C4-2B (cell line): ENCODE measurements around the gene ZIC3.

Experiments
- H3K27ac ChIP-seq: fragments of 450-650 bp; 2 replicates; pipeline ENCODE4 v1.5.1; 2017
- ZFX ChIP-seq: fragments of 450-650 bp; IDR thresholded peaks from 2 replicates; pipeline ENCODE4 v1.6.1; 2017
- TF ChIP-seq, protein P1 (sequence below): fragments of 450-650 bp; conservative IDR thresholded peaks from 2 replicates; pipeline ENCODE4 v1.5.1; 2017; ENCODE audit warnings: mild to moderate bottlenecking

Gene ZIC3

DNA sequence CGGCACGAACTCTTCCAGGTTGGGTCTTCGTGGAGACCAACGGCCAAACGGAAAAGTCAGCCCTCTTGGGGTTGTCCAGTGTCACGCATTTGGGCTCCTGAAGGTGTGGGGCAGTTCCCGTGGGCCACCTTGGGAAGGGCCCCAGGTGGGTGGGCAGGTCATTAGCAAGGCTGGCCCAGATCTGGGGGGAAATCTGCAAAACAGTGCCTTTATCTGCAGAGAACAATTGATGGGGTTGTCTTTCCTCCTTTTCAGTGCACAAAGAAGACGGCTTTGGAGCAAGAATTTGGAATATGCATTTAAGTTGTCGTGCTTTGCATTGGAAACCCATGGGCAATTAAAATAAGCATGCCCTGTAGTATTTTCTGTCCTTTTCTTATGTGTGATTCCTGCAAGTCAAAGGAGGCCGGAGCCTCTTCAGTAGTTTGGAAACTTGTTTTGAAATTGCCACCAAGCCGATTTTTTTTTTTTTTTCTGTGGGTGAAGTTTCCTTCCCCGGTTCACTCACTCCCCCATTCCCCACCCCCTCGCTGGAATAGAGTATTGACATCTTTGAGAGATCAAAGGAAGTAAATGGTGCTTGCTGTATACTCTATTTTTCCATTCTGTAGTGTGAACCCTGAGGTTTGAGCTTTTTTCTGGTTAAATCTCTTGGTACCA is 9.8 kb downstream of the ZIC3 start:
- H3K27ac ChIP-seq, result no peak overlapping the region
- TF ChIP-seq, protein P1, sequence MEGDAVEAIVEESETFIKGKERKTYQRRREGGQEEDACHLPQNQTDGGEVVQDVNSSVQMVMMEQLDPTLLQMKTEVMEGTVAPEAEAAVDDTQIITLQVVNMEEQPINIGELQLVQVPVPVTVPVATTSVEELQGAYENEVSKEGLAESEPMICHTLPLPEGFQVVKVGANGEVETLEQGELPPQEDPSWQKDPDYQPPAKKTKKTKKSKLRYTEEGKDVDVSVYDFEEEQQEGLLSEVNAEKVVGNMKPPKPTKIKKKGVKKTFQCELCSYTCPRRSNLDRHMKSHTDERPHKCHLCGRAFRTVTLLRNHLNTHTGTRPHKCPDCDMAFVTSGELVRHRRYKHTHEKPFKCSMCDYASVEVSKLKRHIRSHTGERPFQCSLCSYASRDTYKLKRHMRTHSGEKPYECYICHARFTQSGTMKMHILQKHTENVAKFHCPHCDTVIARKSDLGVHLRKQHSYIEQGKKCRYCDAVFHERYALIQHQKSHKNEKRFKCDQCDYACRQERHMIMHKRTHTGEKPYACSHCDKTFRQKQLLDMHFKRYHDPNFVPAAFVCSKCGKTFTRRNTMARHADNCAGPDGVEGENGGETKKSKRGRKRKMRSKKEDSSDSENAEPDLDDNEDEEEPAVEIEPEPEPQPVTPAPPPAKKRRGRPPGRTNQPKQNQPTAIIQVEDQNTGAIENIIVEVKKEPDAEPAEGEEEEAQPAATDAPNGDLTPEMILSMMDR, result no peak
- TF ChIP-seq ZFX, result no peak

DNA sequence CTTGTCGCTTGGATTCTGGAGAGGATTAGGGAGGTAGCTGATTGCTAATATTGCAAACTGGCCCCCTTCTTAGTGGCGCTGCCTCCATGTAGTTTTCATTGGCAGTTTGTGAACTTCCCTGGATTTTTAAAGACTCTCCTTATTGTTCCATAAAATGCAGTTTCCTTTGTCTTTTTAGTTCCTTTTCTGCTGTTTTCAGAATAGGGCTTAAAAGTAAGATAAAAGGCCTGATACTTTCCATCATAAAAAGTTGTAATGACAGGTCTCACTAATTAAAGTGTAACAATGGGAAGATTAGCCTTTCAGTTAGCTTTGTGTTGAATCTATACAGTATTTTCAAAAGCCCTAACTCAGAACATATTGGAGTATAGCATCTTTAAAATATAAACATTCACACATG is 21.2 kb downstream of the ZIC3 start:
- TF ChIP-seq, protein P1, result no peak
- TF ChIP-seq ZFX, result no peak
- H3K27ac ChIP-seq, result no peak overlapping the region

DNA sequence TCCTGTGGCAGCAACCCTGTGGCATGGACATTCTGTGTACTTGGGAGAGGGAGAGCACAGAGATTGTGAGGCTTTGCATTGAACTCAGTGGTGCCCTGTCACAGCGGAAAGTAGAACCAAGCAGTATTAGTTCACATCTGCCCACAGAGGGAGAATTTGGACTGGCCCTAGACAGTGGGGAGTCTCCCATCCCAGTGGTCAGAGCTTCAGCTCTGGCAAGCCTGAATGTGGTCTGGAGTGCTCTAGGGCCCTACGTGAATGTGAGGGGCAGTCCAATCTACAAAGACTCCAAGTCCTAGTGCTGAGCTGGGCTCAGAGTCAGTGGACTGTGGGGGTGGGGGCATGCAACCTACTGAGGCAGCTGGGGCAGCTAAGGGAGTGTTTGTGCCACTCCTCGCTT is 34.8 kb downstream of the ZIC3 start:
- no peak for TF ChIP-seq ZFX
- TF ChIP-seq, protein P1, result no peak
- H3K27ac ChIP-seq, result no peak overlapping the region
